GM18870 (cell line): Measurements from ENCODE around the gene EGFL8.
"Not testable (repeated sequence)": the region's sequence is repeated elsewhere in the genome, so short reads cannot be mapped to it uniquely, and the experiment has no call there.

ENCODE experiments used
- ATAC-seq: cut with Tn5 transposase; IDR thresholded peaks from one replicate; pipeline ENCODE4 v1.9.1; 2021; ENCODE audit warnings: moderate library complexity; ENCODE audit not compliant: unreplicated experiment

EGFL8 gene

GRCh38 chr6:32164295-32164694 is at the start of gene EGFL8:
EGFL8 (plus strand) TSS chr6:32164595; CDS start chr6:32166166, 1,571 bp downstream.
- no peak for ATAC-seq

- no peak for ATAC-seq
Measured at GRCh38 chr6:32114796-32115195, 49.6 kb upstream of the EGFL8 start.

GRCh38 chr6:32115623-32116022 is 48.8 kb upstream of the EGFL8 start:
- ATAC-seq: no peak

- ATAC-seq: no peak
Measured at GRCh38 chr6:32116674-32117073, 47.7 kb upstream of the EGFL8 start.

GRCh38 chr6:32117461-32117860 is 46.9 kb upstream of the EGFL8 start:
- ATAC-seq: no peak

- ATAC-seq: no peak
Measured at GRCh38 chr6:32118782-32119628, 45.4 kb upstream of the EGFL8 start.

GRCh38 chr6:32120573-32121059 is 43.8 kb upstream of the EGFL8 start:
- no peak for ATAC-seq

- ATAC-seq: no peak
Measured at GRCh38 chr6:32123681-32124080, 40.7 kb upstream of the EGFL8 start.

- no peak for ATAC-seq
Measured at GRCh38 chr6:32126880-32127279, 37.5 kb upstream of the EGFL8 start.

GRCh38 chr6:32127409-32127716 is 37.0 kb upstream of the EGFL8 start:
- ATAC-seq: no peak

- peak; percentile 93 for ATAC-seq
Measured at GRCh38 chr6:32127717-32128592, 36.4 kb upstream of the EGFL8 start, which contains the start of gene ATF6B. ATF6B (minus strand) TSS chr6:32128246; CDS start chr6:32128207, 39 bp downstream.

- ATAC-seq: no peak
Measured at GRCh38 chr6:32128751-32129296, 35.6 kb upstream of the EGFL8 start.

- no peak for ATAC-seq
Measured at GRCh38 chr6:32129297-32130088, 34.9 kb upstream of the EGFL8 start.

- ATAC-seq: no peak
Measured at GRCh38 chr6:32131439-32131948, 32.9 kb upstream of the EGFL8 start.

GRCh38 chr6:32132110-32132509 is 32.3 kb upstream of the EGFL8 start:
- ATAC-seq: no peak

- ATAC-seq: no peak
Measured at GRCh38 chr6:32133786-32134185, 30.6 kb upstream of the EGFL8 start.

GRCh38 chr6:32137454-32137853 is 26.9 kb upstream of the EGFL8 start:
- no peak for ATAC-seq

GRCh38 chr6:32139590-32139989 is 24.8 kb upstream of the EGFL8 start:
- ATAC-seq: no peak

- ATAC-seq: no peak
Measured at GRCh38 chr6:32140420-32141046, 23.9 kb upstream of the EGFL8 start.

- not testable (repeated sequence) for ATAC-seq
Measured at GRCh38 chr6:32144238-32144637, 20.2 kb upstream of the EGFL8 start.
